Measurements from ENCODE around the gene VAPB. TPM values are rescaled to one million over a fixed set of nuclear protein-coding genes. Genes with fewer than 3 reads are reported as not detected.

The VAPB gene
- total RNA-seq, 1 experiment from 2014 or later = 82.4 TPM

DNA sequence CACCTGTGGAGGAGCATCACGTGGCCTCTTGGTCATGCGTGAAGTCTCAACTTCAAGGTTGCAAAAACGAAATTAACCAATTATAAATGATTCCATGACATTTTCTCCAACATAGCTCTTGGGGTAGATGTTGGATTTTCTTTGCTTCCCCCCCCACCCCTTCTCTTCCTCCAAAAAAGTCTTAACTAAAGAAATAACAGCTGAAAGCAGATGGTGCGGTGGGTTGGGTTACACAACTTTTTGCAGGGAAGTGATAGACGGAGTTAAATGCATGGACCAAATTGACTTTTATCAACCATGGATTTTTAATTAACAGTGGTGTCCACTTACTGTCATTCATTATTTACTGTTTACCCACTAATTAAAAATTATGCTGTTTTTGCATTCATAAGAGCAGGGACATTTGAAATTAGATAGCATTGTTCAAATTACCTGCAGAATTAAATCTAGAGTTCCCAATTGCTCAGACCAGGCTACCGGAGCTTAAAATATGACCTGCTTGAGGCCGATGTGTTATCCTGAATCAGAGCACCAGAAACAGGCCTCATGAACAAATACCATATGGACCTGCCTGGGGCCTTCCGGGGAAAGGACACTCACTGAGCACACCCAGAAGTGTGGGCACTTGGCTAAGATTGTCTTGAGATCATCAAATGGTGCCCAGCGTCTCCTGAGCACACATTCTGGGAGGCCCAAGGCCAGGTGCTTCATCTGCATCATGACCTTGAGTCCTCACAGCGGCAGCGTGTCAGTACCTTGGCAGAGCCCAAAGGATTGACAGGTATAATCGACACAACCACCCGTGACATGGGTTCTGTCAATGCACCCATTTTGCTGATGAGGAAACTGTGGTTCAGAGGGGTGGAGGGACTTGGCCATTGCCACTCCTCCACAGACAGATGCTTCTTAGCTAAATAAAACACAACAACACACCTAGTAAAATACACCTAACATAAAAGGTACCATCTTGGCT, 84.7 kb downstream of the VAPB start:
- Mint-ChIP-seq H3K4me3 (ENCODE audit: low read depth, unreplicated experiment) (no peak overlapping the region), H3K36me3 (ENCODE audit: insufficient read depth, unreplicated experiment) (no peaks in the 10 kb centered on the region), H3K27me3 (ENCODE audit: unreplicated experiment) (peaks cover 45% of the 10 kb centered on the region), H3K27ac (ENCODE audit: unreplicated experiment) (no peak overlapping the region), H3K4me1 (ENCODE audit: low read depth, unreplicated experiment) (no peaks in the 10 kb centered on the region), H3K9me3 (ENCODE audit: low read depth, unreplicated experiment) (peaks cover 12% of the 10 kb centered on the region)
- intact Hi-C loops (cut with micrococcal nuclease; ENCODE audit: unreplicated experiment) = no loop called here
- no peak for DNase-seq
- TF ChIP-seq CTCF (IDR thresholded peaks at IDR 0.05; ENCODE audit: unreplicated experiment) = no peak
- CTCF ChIA-PET = no interaction called here
- BruUV-seq (replicated peaks) = no TSS peak

DNA sequence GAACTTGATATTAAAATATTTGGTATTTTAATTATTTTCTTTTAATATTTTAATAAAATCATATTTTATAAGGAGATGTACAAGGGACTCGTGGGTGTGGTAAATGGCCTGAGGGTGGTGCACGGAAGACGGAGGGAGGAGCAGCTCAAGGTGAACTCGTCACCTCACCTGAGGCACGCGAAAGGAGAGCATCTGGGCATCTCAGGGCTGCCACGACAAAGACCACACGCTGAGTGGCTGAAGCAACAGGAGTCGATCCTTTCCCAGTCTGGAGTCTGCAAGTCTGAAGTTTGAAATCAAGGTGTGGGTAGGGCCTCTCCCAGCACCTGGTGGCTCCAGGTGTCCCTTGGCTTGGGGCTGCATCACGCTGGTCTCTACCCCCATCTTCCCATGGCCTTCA, 86.4 kb downstream of the VAPB start:
- no peak overlapping the region for H3K4me3 Mint-ChIP-seq (ENCODE audit: low read depth, unreplicated experiment)
- no TSS peak for BruUV-seq (replicated peaks)
- H3K27me3 Mint-ChIP-seq (ENCODE audit: unreplicated experiment) = peaks cover 39% of the 10 kb centered on the region
- H3K4me1 Mint-ChIP-seq (ENCODE audit: low read depth, unreplicated experiment) = no peaks in the 10 kb centered on the region
- peaks cover 12% of the 10 kb centered on the region for H3K9me3 Mint-ChIP-seq (ENCODE audit: low read depth, unreplicated experiment)
- DNase-seq = no peak
- no peak overlapping the region for H3K27ac Mint-ChIP-seq (ENCODE audit: unreplicated experiment)
- intact Hi-C loops (cut with micrococcal nuclease; ENCODE audit: unreplicated experiment) = no loop called here
- no peak for TF ChIP-seq CTCF (IDR thresholded peaks at IDR 0.05; ENCODE audit: unreplicated experiment)
- CTCF ChIA-PET = no interaction called here
- H3K36me3 Mint-ChIP-seq (ENCODE audit: insufficient read depth, unreplicated experiment) = no peaks in the 10 kb centered on the region

GRCh38 chr20:58478141-58478805, 89.2 kb downstream of the VAPB start:
- CTCF ChIA-PET = interaction anchor here (0.5 kb wide), 1 partner anchor 9 kb away, joined by 3 read pairs; no protein-coding TSS in a partner anchor
- no peak for TF ChIP-seq CTCF (IDR thresholded peaks at IDR 0.05; ENCODE audit: unreplicated experiment)
- DNase-seq = no peak
- H3K27me3 Mint-ChIP-seq (ENCODE audit: unreplicated experiment) = peaks cover 40% of the 10 kb centered on the region
- intact Hi-C loops (cut with micrococcal nuclease; ENCODE audit: unreplicated experiment) = no loop called here
- no peaks in the 10 kb centered on the region for H3K4me1 Mint-ChIP-seq (ENCODE audit: low read depth, unreplicated experiment)
- H3K9me3 Mint-ChIP-seq (ENCODE audit: low read depth, unreplicated experiment) = peaks cover 12% of the 10 kb centered on the region
- H3K27ac Mint-ChIP-seq (ENCODE audit: unreplicated experiment) = no peak overlapping the region
- H3K36me3 Mint-ChIP-seq (ENCODE audit: insufficient read depth, unreplicated experiment) = no peaks in the 10 kb centered on the region
- no TSS peak for BruUV-seq (replicated peaks)
- no peak overlapping the region for H3K4me3 Mint-ChIP-seq (ENCODE audit: low read depth, unreplicated experiment)

- intact Hi-C loops (cut with micrococcal nuclease; ENCODE audit: unreplicated experiment) = loop anchor here (5.0 kb wide), 1 partner anchor 167 kb away; no protein-coding TSS in a partner anchor
- H3K4me1 Mint-ChIP-seq (ENCODE audit: low read depth, unreplicated experiment) = no peaks in the 10 kb centered on the region
- H3K36me3 Mint-ChIP-seq (ENCODE audit: insufficient read depth, unreplicated experiment) = no peaks in the 10 kb centered on the region
- no peak overlapping the region for H3K27ac Mint-ChIP-seq (ENCODE audit: unreplicated experiment)
- peaks cover 50% of the 10 kb centered on the region for H3K27me3 Mint-ChIP-seq (ENCODE audit: unreplicated experiment)
- BruUV-seq (replicated peaks) = no TSS peak
- TF ChIP-seq CTCF (IDR thresholded peaks at IDR 0.05; ENCODE audit: unreplicated experiment) = no peak
- CTCF ChIA-PET = interaction anchor here (0.7 kb wide), 1 partner anchor 76 kb away, joined by 5 read pairs; no protein-coding TSS in a partner anchor
- H3K4me3 Mint-ChIP-seq (ENCODE audit: low read depth, unreplicated experiment) = no peak overlapping the region
- H3K9me3 Mint-ChIP-seq (ENCODE audit: low read depth, unreplicated experiment) = peaks cover 12% of the 10 kb centered on the region
- no peak for DNase-seq
These were observed 90.9 kb downstream of the VAPB start for GRCh38 chr20:58479726-58480440.
